ENCODE measurements around the gene ULK2.

Gene ULK2

GRCh38 chr17:19867329-19868078, at the start of gene ULK2:
Gene ULK2 (minus strand): TSS chr17:19867936. CDS start chr17:19867417, 519 bp downstream.
- FAIRE-seq (no peak), DNase-seq (ENCODE audit: insufficient read length, low spot score) (no peak)
- no peak for TF ChIP-seq CTCF (IDR thresholded peaks at IDR 0.05; ENCODE audit: insufficient read depth, missing control alignments)

GRCh38 chr17:19915245-19915978, 47.7 kb upstream of the ULK2 start:
- no peak for FAIRE-seq
- DNase-seq (ENCODE audit: insufficient read length, low spot score) = no peak
- TF ChIP-seq CTCF (IDR thresholded peaks at IDR 0.05; ENCODE audit: insufficient read depth, missing control alignments) = no peak

- no peak for TF ChIP-seq CTCF (IDR thresholded peaks at IDR 0.05; ENCODE audit: insufficient read depth, missing control alignments)
- DNase-seq (ENCODE audit: insufficient read length, low spot score) (no peak), FAIRE-seq (no peak)
Observed at GRCh38 chr17:19911033-19911432, 43.3 kb upstream of the ULK2 start.

GRCh38 chr17:19909139-19909538, 41.4 kb upstream of the ULK2 start:
- no peak for TF ChIP-seq CTCF (IDR thresholded peaks at IDR 0.05; ENCODE audit: insufficient read depth, missing control alignments)
- no peak for DNase-seq (ENCODE audit: insufficient read length, low spot score)
- no peak for FAIRE-seq

GRCh38 chr17:19905502-19905901, 37.8 kb upstream of the ULK2 start:
- DNase-seq (ENCODE audit: insufficient read length, low spot score) = no peak
- no peak for FAIRE-seq
- no peak for TF ChIP-seq CTCF (IDR thresholded peaks at IDR 0.05; ENCODE audit: insufficient read depth, missing control alignments)

- DNase-seq (ENCODE audit: insufficient read length, low spot score) (no peak), FAIRE-seq (no peak)
- no peak for TF ChIP-seq CTCF (IDR thresholded peaks at IDR 0.05; ENCODE audit: insufficient read depth, missing control alignments)
Observed at GRCh38 chr17:19904924-19905323, 37.2 kb upstream of the ULK2 start.

- FAIRE-seq = no peak
- TF ChIP-seq CTCF (IDR thresholded peaks at IDR 0.05; ENCODE audit: insufficient read depth, missing control alignments) = no peak
- DNase-seq (ENCODE audit: insufficient read length, low spot score) = no peak
Observed at GRCh38 chr17:19904412-19904811, 36.7 kb upstream of the ULK2 start.
